ENCODE results near the gene UBTD2. TPM values are rescaled to one million over a fixed set of nuclear protein-coding genes. Genes with fewer than 3 reads are reported as not detected.

Gene UBTD2
- total RNA-seq, 3 donors from 2014 or later (not counting 1 experiment from before 2014, with no cell fraction given), result 1.7 to 3.3 (median 2.6) TPM

- Histone ChIP-seq H3K4me3 (ENCODE audit: low read length) (no peak overlapping the region), H3K9me3 (ENCODE audit: control insufficient read depth, insufficient read depth, low read length) (no peaks in the 10 kb centered on the region), H3K27ac (ENCODE audit: low read length) (no peak overlapping the region), H3K36me3 (ENCODE audit: control insufficient read depth, insufficient read depth, low read length) (no peaks in the 10 kb centered on the region), H3K4me1 (ENCODE audit: control insufficient read depth, insufficient read depth, low read length) (no peaks in the 10 kb centered on the region), H3K27me3 (ENCODE audit: control insufficient read depth, insufficient read depth, low read length) (no peaks in the 10 kb centered on the region)
- no peak for TF ChIP-seq CTCF (IDR thresholded peaks at IDR 0.05)
- intact Hi-C loops (cut with micrococcal nuclease), result no loop called here
- Mint-ChIP-seq H3K27me3 (ENCODE audit: low read depth in 2 of 2) (no peaks in the 10 kb centered on the region), H3K4me1 (no peaks in the 10 kb centered on the region), H3K36me3 (no peaks in the 10 kb centered on the region), H3K9me3 (no peaks in the 10 kb centered on the region), H3K27ac (peak overlapping the region in 1 of 2 donors; percentile 3), H3K4me3 (no peak overlapping the region)
- ATAC-seq (peak; percentile 53 to 66 (median 61)), DNase-seq (peak in 1 of 2 donors; percentile 72)
- 62% methylated on average over 13 of the region's 14 CpGs for WGBS (ENCODE audit: insufficient coverage)
Measured at GRCh38 chr5:172274951-172275753, 8.4 kb downstream of the UBTD2 start.

GRCh38 chr5:172267943-172268342, 15.6 kb downstream of the UBTD2 start:
- no peaks in the 10 kb centered on the region for H3K27me3 ChIP-seq (ENCODE audit: control insufficient read depth, insufficient read depth, low read length)
- H3K4me3 ChIP-seq (ENCODE audit: low read length), result no peak overlapping the region
- Mint-ChIP-seq H3K4me1 (peaks cover 0 to 5% of the 10 kb centered on the region in 2 donors), H3K4me3 (no peak overlapping the region), H3K9me3 (no peaks in the 10 kb centered on the region), H3K27ac (no peak overlapping the region), H3K36me3 (no peaks in the 10 kb centered on the region), H3K27me3 (ENCODE audit: low read depth in 2 of 2) (no peaks in the 10 kb centered on the region)
- intact Hi-C loops (cut with micrococcal nuclease), result no loop called here
- DNase-seq (no peak), ATAC-seq (no peak)
- no peak for TF ChIP-seq CTCF (IDR thresholded peaks at IDR 0.05)
- no peaks in the 10 kb centered on the region for H3K4me1 ChIP-seq (ENCODE audit: control insufficient read depth, insufficient read depth, low read length)
- no peaks in the 10 kb centered on the region for H3K36me3 ChIP-seq (ENCODE audit: control insufficient read depth, insufficient read depth, low read length)
- H3K9me3 ChIP-seq (ENCODE audit: control insufficient read depth, insufficient read depth, low read length), result no peaks in the 10 kb centered on the region
- 85% methylated on average over 4 of the region's 4 CpGs for WGBS (ENCODE audit: insufficient coverage)
- H3K27ac ChIP-seq (ENCODE audit: low read length), result no peak overlapping the region

GRCh38 chr5:172266676-172267092, 16.9 kb downstream of the UBTD2 start:
- Mint-ChIP-seq H3K27me3 (ENCODE audit: low read depth in 2 of 2) (no peaks in the 10 kb centered on the region), H3K36me3 (no peaks in the 10 kb centered on the region), H3K27ac (no peak overlapping the region), H3K4me3 (no peak overlapping the region), H3K4me1 (peaks cover 0 to 5% of the 10 kb centered on the region in 2 donors), H3K9me3 (no peaks in the 10 kb centered on the region)
- 94% methylated on average over 4 of the region's 4 CpGs for WGBS (ENCODE audit: insufficient coverage)
- Histone ChIP-seq H3K9me3 (ENCODE audit: control insufficient read depth, insufficient read depth, low read length) (no peaks in the 10 kb centered on the region), H3K4me3 (ENCODE audit: low read length) (no peak overlapping the region), H3K27me3 (ENCODE audit: control insufficient read depth, insufficient read depth, low read length) (no peaks in the 10 kb centered on the region), H3K27ac (ENCODE audit: low read length) (no peak overlapping the region), H3K36me3 (ENCODE audit: control insufficient read depth, insufficient read depth, low read length) (no peaks in the 10 kb centered on the region), H3K4me1 (ENCODE audit: control insufficient read depth, insufficient read depth, low read length) (no peaks in the 10 kb centered on the region)
- ATAC-seq, result no peak
- intact Hi-C loops (cut with micrococcal nuclease), result no loop called here
- TF ChIP-seq CTCF (IDR thresholded peaks at IDR 0.05), result no peak
- no peak for DNase-seq

All from natural killer cell (primary cell).